OCI-LY7 (cell line): ENCODE measurements around the gene THAP10. TPM values are rescaled to one million over a fixed set of nuclear protein-coding genes. Genes with fewer than 3 reads are reported as not detected.

Experiments used
- BruUV-seq: library from RNA; stranded (reverse); fragments of 400-500 nt; replicated peaks from 2 replicates; lab custom pipeline; 2021; lab: Mats Ljungman, UMichigan
- CTCF ChIA-PET: fragments of 300-600 bp; sonication (Branson Sonifier 250); formaldehyde crosslinking; loops from one replicate; lab custom pipeline; 2022; ENCODE audit warnings: antibody characterized with exemption; ENCODE audit not compliant: unreplicated experiment; lab: Charles Lee
- POLR2A ChIA-PET: fragments of 300-600 bp; sonication (Branson Sonifier 250); formaldehyde crosslinking; loops from one replicate; lab custom pipeline; 2022; ENCODE audit warnings: antibody characterized with exemption; lab: Charles Lee
- DNase-seq: peaks from one replicate; pipeline ENCODE4 v3.0.0-alpha.2; 2015; ENCODE audit warnings: low spot score
- H2AFZ ChIP-seq: fragments of 200-600 bp; sonication (generic), shearing (Covaris generic); 2 replicates; pipeline ENCODE4 v1.6.1; 2014; ENCODE audit warnings: mild to moderate bottlenecking, antibody characterized with exemption, low read length, moderate library complexity
- H3K27ac ChIP-seq: fragments of 200-600 bp; sonication (generic); 2 replicates; pipeline ENCODE4 v1.5.1; 2014; ENCODE audit warnings: mixed run types, low read depth, mild to moderate bottlenecking, moderate library complexity, low read length, inconsistent platforms; ENCODE audit not compliant: poor library complexity, severe bottlenecking
- H3K36me3 ChIP-seq: fragments of 200-600 bp; sonication (generic); 2 replicates; pipeline ENCODE4 v1.6.1; 2014; ENCODE audit warnings: mild to moderate bottlenecking, antibody characterized with exemption, low read length, moderate library complexity, mixed read lengths; ENCODE audit not compliant: insufficient read depth
- H3K4me1 ChIP-seq: fragments of 200-600 bp; sonication (generic); 2 replicates; pipeline ENCODE4 v1.5.1; 2014; ENCODE audit warnings: mild to moderate bottlenecking, low read length; ENCODE audit not compliant: insufficient read depth, poor library complexity, severe bottlenecking
- H3K4me2 ChIP-seq: fragments of 200-600 bp; sonication (generic); 2 replicates; pipeline ENCODE4 v1.6.1; 2014; ENCODE audit warnings: mild to moderate bottlenecking, low read length
- H3K4me3 ChIP-seq: fragments of 200-600 bp; sonication (generic); 2 replicates; pipeline ENCODE4 v1.5.1; 2014; ENCODE audit warnings: mild to moderate bottlenecking, low read depth, low read length; ENCODE audit not compliant: poor library complexity, severe bottlenecking
- H3K79me2 ChIP-seq: fragments of 200-600 bp; sonication (generic); 2 replicates; pipeline ENCODE4 v1.6.1; 2016; ENCODE audit warnings: low read depth, mild to moderate bottlenecking, low read length, moderate library complexity, mixed read lengths; ENCODE audit not compliant: insufficient read depth
- H3K9me2 ChIP-seq: fragments of 200-600 bp; sonication (generic); 2 replicates; pipeline ENCODE4 v1.6.1; 2016; ENCODE audit warnings: mild to moderate bottlenecking, low read length, mixed read lengths; ENCODE audit not compliant: insufficient read depth
- H3K9me3 ChIP-seq: fragments of 200-600 bp; sonication (generic); 2 replicates; pipeline ENCODE4 v1.6.1; 2014; ENCODE audit warnings: mild to moderate bottlenecking, mixed run types, low read length, mixed read lengths
- H4K20me1 ChIP-seq: fragments of 200-600 bp; sonication (generic); 2 replicates; pipeline ENCODE4 v1.6.1; 2014; ENCODE audit warnings: mild to moderate bottlenecking, antibody characterized with exemption, low read length, moderate library complexity, mixed read lengths; ENCODE audit not compliant: insufficient read depth
- EZH2phosphoT487 ChIP-seq: fragments of 200-600 bp; sonication (generic); IDR thresholded peaks from 2 replicates; pipeline ENCODE4 v1.6.1; 2018; ENCODE audit warnings: low read depth, borderline replicate concordance, mild to moderate bottlenecking, mixed run types, antibody characterized with exemption, low read length, moderate library complexity, mixed read lengths
- intact Hi-C: fragments of 100-400 bp; cut with micrococcal nuclease; formaldehyde crosslinking; loops from one replicate; pipeline ENCODE4 v1.10.0; 2022; ENCODE audit not compliant: unreplicated experiment
- total RNA-seq, 2 experiments: library from RNA; depleted of rRNA in 1 of 2; stranded (reverse); fragments of >200 nt in 1 of 2; shearing (Covaris generic) in 1 of 2; gene quantifications; 2 replicates each; pipeline ENCODE4 v1.2.3, GENCODE V29; 2014 to 2022
- TF ChIP-seq, protein P1 (sequence below): fragments of 200-600 bp; sonication (generic); conservative IDR thresholded peaks from 2 replicates; pipeline ENCODE4 v1.5.1; 2014; ENCODE audit warnings: mild to moderate bottlenecking, antibody characterized with exemption, low read length, moderate library complexity, mixed read lengths

Gene THAP10
- total RNA-seq, 2 experiments from 2014 or later = not detected

DNA sequence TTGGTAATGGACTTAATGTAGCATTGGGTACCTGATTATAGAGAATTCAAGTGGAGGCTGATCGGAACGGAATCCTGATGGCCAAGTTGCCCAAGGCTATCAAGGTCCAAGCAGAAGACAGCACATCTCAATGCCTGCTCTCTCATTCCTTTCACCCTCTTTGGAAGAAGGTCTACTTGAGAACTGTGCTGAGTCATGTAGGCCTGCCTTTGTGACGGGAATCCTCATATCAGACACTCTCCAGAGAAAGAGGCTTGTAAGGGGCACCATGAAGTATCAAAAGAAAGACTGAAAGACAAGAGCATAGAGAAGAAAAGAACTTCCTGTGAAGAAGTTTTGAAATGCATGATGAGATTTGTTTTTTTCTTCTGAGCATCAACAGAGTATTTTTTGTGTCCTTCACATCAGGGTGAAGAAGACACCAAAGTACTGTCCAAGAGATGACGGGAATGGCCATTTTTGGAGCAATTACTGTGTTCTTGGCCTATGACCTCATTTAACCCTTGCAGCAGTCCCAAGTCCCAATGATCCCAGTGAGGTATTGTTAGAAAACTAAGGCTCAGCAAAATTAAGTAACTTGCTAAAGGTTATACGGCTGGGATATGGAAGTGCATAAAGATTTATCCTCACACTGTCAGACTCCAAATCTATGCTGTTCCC is 25.1 kb downstream of the THAP10 start:
- no peak overlapping the region for H2AFZ ChIP-seq
- intact Hi-C loops = no loop called here
- no peaks in the 10 kb centered on the region for H3K9me2 ChIP-seq
- ChIA-PET POLR2A (interaction anchor here (0.6 kb wide), 1 partner anchor 569 kb away, joined by 3 read pairs; no protein-coding TSS in a partner anchor), CTCF (no interaction called here)
- H3K4me2 ChIP-seq = no peak overlapping the region
- H3K9me3 ChIP-seq = no peaks in the 10 kb centered on the region
- no peaks in the 10 kb centered on the region for H3K79me2 ChIP-seq
- H3K4me3 ChIP-seq = no peak overlapping the region
- no peak overlapping the region for H3K27ac ChIP-seq
- no peaks in the 10 kb centered on the region for H4K20me1 ChIP-seq
- DNase-seq = no peak
- no peaks in the 10 kb centered on the region for H3K36me3 ChIP-seq
- TF ChIP-seq EZH2phosphoT487 = no peak
- TF ChIP-seq, protein P1, sequence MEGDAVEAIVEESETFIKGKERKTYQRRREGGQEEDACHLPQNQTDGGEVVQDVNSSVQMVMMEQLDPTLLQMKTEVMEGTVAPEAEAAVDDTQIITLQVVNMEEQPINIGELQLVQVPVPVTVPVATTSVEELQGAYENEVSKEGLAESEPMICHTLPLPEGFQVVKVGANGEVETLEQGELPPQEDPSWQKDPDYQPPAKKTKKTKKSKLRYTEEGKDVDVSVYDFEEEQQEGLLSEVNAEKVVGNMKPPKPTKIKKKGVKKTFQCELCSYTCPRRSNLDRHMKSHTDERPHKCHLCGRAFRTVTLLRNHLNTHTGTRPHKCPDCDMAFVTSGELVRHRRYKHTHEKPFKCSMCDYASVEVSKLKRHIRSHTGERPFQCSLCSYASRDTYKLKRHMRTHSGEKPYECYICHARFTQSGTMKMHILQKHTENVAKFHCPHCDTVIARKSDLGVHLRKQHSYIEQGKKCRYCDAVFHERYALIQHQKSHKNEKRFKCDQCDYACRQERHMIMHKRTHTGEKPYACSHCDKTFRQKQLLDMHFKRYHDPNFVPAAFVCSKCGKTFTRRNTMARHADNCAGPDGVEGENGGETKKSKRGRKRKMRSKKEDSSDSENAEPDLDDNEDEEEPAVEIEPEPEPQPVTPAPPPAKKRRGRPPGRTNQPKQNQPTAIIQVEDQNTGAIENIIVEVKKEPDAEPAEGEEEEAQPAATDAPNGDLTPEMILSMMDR = no peak
- no peaks in the 10 kb centered on the region for H3K4me1 ChIP-seq
- BruUV-seq = no TSS peak

DNA sequence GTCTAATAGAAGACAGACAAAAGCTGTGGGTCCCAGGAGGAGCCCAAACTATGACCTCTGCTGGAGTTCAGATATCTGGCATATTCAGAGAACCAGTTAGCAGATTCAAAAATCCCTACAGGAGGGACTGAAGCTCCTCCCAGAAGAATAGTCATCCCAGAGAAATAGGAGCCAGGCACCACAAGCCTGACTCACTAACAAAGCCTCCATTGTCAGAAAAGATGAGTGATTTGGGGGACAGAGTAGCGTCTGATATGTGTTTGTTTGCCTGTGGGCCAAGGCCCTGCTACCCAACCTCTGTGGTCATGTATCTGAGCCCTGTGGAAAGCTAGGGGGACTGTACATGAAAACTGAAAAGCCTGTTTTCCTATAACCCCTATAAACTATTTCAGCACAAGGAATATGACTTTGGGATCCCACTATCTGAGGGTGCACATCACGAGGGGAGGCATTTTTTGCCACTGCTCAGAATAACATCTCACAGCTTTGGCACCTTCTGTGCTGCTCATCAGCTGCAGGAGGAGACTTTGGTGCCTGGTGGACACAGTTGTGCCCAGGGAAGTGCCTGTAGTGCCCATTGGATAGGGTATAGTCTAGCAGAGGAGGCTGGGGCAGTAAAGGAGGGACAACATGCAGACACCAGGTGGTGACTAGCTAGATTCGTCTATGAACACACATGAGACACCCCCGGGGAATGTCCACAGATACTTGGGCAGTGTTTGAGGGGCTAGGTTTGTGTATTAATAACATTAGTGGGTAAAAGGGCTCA is 28.6 kb downstream of the THAP10 start:
- H3K4me2 ChIP-seq = no peak overlapping the region
- H4K20me1 ChIP-seq = no peaks in the 10 kb centered on the region
- no peaks in the 10 kb centered on the region for H3K36me3 ChIP-seq
- ChIA-PET POLR2A (no interaction called here), CTCF (no interaction called here)
- no peak overlapping the region for H3K27ac ChIP-seq
- no peak overlapping the region for H2AFZ ChIP-seq
- no peak overlapping the region for H3K4me3 ChIP-seq
- no peaks in the 10 kb centered on the region for H3K4me1 ChIP-seq
- no peaks in the 10 kb centered on the region for H3K79me2 ChIP-seq
- intact Hi-C loops = no loop called here
- DNase-seq = no peak
- H3K9me3 ChIP-seq = no peaks in the 10 kb centered on the region
- BruUV-seq = no TSS peak
- TF ChIP-seq, protein P1 = no peak
- TF ChIP-seq EZH2phosphoT487 = no peak
- H3K9me2 ChIP-seq = no peaks in the 10 kb centered on the region

DNA sequence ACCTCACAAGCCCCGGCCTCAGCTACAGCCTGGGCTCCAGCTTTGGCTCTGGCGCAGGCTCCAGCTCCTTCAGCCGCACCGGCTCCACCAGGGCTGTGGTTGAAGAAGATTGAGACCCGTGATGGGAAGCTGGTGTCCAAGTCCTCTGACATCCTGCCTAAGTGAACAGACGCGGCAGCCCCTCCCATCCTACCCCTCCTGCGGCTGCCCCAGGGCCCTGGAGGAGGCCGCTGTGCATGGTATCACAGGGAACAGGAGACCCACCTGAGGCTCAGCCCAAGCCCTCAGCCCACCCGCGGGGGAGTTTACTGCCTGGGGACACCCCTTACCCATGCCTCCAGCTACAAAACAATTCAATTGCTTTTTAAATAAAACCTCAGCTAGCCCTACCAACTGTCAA is 32.2 kb downstream of the THAP10 start:
- CTCF ChIA-PET = no interaction called here

More for the DNA sequence above, 32.2 kb downstream of the THAP10 start:
- DNase-seq = no peak
- Histone ChIP-seq H3K9me3 (no peaks in the 10 kb centered on the region), H3K4me2 (no peak overlapping the region), H3K4me3 (no peak overlapping the region), H3K9me2 (no peaks in the 10 kb centered on the region), H3K79me2 (no peaks in the 10 kb centered on the region), H4K20me1 (no peaks in the 10 kb centered on the region), H3K36me3 (no peaks in the 10 kb centered on the region), H3K4me1 (no peaks in the 10 kb centered on the region), H3K27ac (no peak overlapping the region), H2AFZ (no peak overlapping the region)
- no TSS peak for BruUV-seq
- intact Hi-C loops = no loop called here
- TF ChIP-seq, protein P1 = no peak
- no peak for TF ChIP-seq EZH2phosphoT487
- POLR2A ChIA-PET = no interaction called here
